Measurements from ENCODE around the gene NKX2-3. TPM values are rescaled to one million over a fixed set of nuclear protein-coding genes. Genes with fewer than 3 reads are reported as not detected.

Gene NKX2-3
- total RNA-seq, 2 experiments from 2014 or later = not detected

DNA sequence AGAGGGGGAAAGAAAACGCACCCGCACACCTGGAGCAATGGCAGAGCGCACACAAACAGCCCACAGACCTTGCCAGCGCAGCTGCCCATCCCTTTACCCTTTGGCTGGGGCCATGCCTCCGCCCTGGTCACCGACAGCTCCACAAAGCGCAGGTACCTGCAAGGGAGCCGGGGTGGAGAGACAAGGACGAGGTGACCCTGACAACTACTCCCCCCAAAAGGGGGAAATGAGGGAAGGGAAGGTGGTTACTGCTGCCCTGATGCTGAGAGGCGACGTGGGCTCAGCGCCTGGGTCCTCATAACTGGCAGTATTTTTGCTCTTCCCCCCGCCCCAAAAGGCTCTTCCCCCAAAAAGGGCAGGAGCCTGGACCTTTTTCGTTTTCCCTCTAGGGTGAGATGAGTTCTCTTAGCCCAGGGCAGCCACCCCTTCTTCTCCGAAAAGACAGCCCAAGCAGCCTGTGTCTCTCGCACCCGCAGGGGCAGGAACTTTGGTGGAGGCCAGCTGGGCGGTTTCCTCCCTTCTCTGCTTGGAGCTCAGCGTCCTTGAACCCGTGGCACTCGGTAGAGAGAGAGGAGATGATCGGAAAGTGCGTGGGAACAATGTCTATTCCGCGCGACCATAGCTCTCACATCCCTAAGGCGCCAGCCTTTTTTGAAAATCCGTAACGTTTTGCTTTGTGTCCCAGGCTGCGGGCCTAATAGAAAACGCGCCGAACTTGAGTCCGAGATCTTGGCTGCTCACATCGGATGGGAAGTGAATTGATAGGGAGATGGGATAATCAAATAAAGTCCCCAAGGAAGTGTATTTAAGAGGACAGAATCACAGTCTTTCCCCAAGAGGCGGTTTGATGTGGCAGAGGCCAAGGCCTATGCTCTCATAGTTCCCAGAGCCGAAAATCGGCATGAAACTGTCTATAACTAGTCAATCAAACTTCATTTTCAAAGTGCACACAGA, 1.0 kb downstream of the NKX2-3 start:
- DNase-seq = no peak
- CTCF ChIA-PET = no interaction called here

DNA sequence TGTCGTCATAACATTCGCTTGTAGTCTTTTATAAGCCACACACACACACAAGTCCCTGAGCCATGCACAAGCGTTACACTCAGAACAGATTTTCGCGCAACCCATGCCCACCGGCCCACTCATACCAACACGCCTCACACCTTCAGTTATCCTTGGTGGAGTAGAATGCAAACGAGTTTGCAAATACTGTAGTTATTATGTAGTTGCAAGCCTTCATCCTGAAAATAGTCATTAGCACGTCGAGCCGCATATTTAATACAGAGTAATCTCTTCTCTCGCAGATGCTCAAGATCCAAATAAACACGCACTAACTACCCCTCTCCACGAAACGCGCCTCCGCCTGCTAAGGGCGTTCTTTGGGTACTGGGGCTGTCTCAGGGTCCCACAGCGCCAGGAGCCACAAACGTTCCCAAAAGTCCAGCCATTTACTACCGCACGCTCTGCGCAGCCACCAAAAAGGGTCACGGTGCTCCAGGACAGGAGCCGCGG, 1.8 kb downstream of the NKX2-3 start:
- Histone ChIP-seq H3K27ac (ENCODE audit: low read depth in 1 of 2, low read length in 2 of 2) (no peak overlapping the region), H3K36me3 (ENCODE audit: insufficient read depth, low read length) (no peaks in the 10 kb centered on the region), H3K27me3 (ENCODE audit: control insufficient read depth in 1 of 2, insufficient read depth in 2 of 2, low read length in 2 of 2) (peaks cover 80 to 95% of the 10 kb centered on the region in 2 experiments), H3K4me3 (ENCODE audit: low read length) (peak overlapping the region; percentile 19), H3K4me1 (ENCODE audit: insufficient read depth, low read length) (peaks cover 35% of the 10 kb centered on the region), H3K9me3 (ENCODE audit: control insufficient read depth in 1 of 2, insufficient read depth in 1 of 2, low read length in 2 of 2) (peaks cover 0 to 44% of the 10 kb centered on the region in 2 experiments)
- no peak for ATAC-seq (ENCODE audit: poor library complexity)
- TF ChIP-seq, protein P1, sequence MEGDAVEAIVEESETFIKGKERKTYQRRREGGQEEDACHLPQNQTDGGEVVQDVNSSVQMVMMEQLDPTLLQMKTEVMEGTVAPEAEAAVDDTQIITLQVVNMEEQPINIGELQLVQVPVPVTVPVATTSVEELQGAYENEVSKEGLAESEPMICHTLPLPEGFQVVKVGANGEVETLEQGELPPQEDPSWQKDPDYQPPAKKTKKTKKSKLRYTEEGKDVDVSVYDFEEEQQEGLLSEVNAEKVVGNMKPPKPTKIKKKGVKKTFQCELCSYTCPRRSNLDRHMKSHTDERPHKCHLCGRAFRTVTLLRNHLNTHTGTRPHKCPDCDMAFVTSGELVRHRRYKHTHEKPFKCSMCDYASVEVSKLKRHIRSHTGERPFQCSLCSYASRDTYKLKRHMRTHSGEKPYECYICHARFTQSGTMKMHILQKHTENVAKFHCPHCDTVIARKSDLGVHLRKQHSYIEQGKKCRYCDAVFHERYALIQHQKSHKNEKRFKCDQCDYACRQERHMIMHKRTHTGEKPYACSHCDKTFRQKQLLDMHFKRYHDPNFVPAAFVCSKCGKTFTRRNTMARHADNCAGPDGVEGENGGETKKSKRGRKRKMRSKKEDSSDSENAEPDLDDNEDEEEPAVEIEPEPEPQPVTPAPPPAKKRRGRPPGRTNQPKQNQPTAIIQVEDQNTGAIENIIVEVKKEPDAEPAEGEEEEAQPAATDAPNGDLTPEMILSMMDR (IDR thresholded peaks at IDR 0.05) = no peak
- no peak for DNase-seq
- no peaks in the 10 kb centered on the region for H3K36me3 Mint-ChIP-seq (ENCODE audit: low read depth)
- H3K27me3 Mint-ChIP-seq = peaks cover 89% of the 10 kb centered on the region
- H3K4me1 Mint-ChIP-seq (ENCODE audit: low read depth) = peaks cover 50% of the 10 kb centered on the region
- H3K27ac Mint-ChIP-seq = no peak overlapping the region
- intact Hi-C loops (cut with DNase I, micrococcal nuclease) = no loop called here
- ChIA-PET POLR2A (no interaction called here), CTCF (no interaction called here)
- no peak overlapping the region for H3K4me3 Mint-ChIP-seq
- H3K9me3 Mint-ChIP-seq = no peaks in the 10 kb centered on the region

More for the DNA sequence above, 1.0 kb downstream of the NKX2-3 start:
- Mint-ChIP-seq H3K27ac (no peak overlapping the region), H3K4me1 (ENCODE audit: low read depth) (peaks cover 57% of the 10 kb centered on the region), H3K27me3 (peaks cover 89% of the 10 kb centered on the region), H3K4me3 (no peak overlapping the region), H3K36me3 (ENCODE audit: low read depth) (no peaks in the 10 kb centered on the region), H3K9me3 (no peaks in the 10 kb centered on the region)
- Histone ChIP-seq H3K27me3 (ENCODE audit: control insufficient read depth in 1 of 2, insufficient read depth in 2 of 2, low read length in 2 of 2) (peaks cover 73 to 94% of the 10 kb centered on the region in 2 experiments), H3K27ac (ENCODE audit: low read depth in 1 of 2, low read length in 2 of 2) (no peak overlapping the region), H3K36me3 (ENCODE audit: insufficient read depth, low read length) (no peaks in the 10 kb centered on the region), H3K9me3 (ENCODE audit: control insufficient read depth in 1 of 2, insufficient read depth in 1 of 2, low read length in 2 of 2) (peaks cover 0 to 44% of the 10 kb centered on the region in 2 experiments), H3K4me1 (ENCODE audit: insufficient read depth, low read length) (peaks cover 35% of the 10 kb centered on the region), H3K4me3 (ENCODE audit: low read length) (no peak overlapping the region)
- intact Hi-C loops (cut with DNase I, micrococcal nuclease) = no loop called here
- TF ChIP-seq, protein P1 (IDR thresholded peaks at IDR 0.05) = no peak
- ATAC-seq (ENCODE audit: poor library complexity) = no peak
- POLR2A ChIA-PET = no interaction called here

DNA sequence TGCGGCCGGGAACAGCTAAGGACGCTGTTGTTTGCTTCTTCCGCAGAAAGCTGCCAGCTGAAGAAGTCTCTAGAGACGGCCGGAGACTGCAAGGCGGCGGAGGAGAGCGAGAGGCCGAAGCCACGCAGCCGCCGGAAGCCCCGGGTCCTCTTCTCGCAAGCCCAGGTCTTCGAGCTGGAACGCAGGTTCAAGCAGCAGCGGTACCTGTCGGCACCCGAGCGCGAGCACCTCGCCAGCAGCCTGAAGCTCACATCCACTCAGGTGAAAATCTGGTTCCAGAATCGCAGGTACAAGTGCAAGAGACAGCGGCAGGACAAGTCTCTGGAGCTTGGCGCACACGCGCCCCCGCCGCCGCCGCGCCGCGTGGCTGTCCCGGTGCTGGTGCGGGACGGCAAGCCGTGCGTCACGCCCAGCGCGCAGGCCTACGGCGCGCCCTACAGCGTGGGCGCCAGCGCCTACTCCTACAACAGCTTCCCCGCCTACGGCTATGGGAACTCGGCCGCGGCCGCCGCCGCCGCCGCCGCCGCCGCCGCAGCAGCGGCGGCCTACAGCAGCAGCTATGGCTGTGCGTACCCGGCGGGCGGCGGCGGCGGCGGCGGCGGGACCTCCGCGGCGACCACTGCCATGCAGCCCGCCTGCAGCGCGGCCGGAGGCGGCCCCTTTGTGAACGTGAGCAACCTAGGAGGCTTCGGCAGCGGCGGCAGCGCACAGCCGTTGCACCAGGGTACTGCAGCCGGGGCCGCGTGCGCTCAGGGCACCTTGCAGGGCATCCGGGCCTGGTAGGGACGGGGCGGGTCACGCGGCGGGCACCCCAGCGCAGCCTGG, 2.4 kb downstream of the NKX2-3 start:
- H3K9me3 Mint-ChIP-seq = no peaks in the 10 kb centered on the region
- Histone ChIP-seq H3K27ac (ENCODE audit: low read depth in 1 of 2, low read length in 2 of 2) (no peak overlapping the region), H3K36me3 (ENCODE audit: insufficient read depth, low read length) (no peaks in the 10 kb centered on the region), H3K27me3 (ENCODE audit: control insufficient read depth in 1 of 2, insufficient read depth in 2 of 2, low read length in 2 of 2) (peaks cover 78 to 94% of the 10 kb centered on the region in 2 experiments), H3K9me3 (ENCODE audit: control insufficient read depth in 1 of 2, insufficient read depth in 1 of 2, low read length in 2 of 2) (peaks cover 0 to 38% of the 10 kb centered on the region in 2 experiments), H3K4me1 (ENCODE audit: insufficient read depth, low read length) (peaks cover 35% of the 10 kb centered on the region), H3K4me3 (ENCODE audit: low read length) (peak overlapping the region; percentile 19)
- no peak overlapping the region for H3K27ac Mint-ChIP-seq
- ATAC-seq (ENCODE audit: poor library complexity) = no peak
- TF ChIP-seq, protein P1 (IDR thresholded peaks at IDR 0.05) = no peak
- H3K4me1 Mint-ChIP-seq (ENCODE audit: low read depth) = peaks cover 44% of the 10 kb centered on the region
- intact Hi-C loops (cut with DNase I, micrococcal nuclease) = no loop called here
- H3K27me3 Mint-ChIP-seq = peaks cover 89% of the 10 kb centered on the region
- H3K4me3 Mint-ChIP-seq = no peak overlapping the region
- peak in 2 of 14 experiments; percentile 30 to 48 for DNase-seq
- H3K36me3 Mint-ChIP-seq (ENCODE audit: low read depth) = no peaks in the 10 kb centered on the region
- CTCF ChIA-PET = no interaction called here
- POLR2A ChIA-PET = no interaction called here

Data from CD4-positive, alpha-beta T cell (primary cell).